ENCODE measurements around the gene ANXA5. TPM values are rescaled to one million over a fixed set of nuclear protein-coding genes. Genes with fewer than 3 reads are reported as not detected.
A peak's percentile ranks its signal among the peaks of the same experiment; 100 is the strongest.

ANXA5 gene
- total RNA-seq, 2 donors from 2014 or later: 251 to 263 TPM

DNA sequence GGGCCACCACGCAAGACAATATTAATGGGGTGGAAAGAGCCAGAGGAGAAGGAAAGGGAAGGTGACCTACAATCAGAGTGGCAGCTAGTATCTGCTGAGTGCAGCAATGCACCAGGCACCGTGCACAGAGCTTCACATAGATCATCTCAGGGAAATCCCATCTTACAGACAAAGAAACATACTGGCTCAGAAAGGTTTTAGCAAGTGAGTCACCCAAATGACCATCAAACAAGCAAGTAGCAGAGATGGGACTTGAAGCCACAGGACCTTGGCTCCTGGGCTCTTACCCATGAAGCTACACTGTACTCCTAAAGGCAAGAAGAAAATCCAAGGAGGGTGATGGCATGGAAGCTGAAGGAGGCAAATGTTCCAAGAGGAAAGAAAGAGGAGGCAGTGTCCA lies 6.8 kb downstream of the ANXA5 start:
- TF ChIP-seq, protein P1, sequence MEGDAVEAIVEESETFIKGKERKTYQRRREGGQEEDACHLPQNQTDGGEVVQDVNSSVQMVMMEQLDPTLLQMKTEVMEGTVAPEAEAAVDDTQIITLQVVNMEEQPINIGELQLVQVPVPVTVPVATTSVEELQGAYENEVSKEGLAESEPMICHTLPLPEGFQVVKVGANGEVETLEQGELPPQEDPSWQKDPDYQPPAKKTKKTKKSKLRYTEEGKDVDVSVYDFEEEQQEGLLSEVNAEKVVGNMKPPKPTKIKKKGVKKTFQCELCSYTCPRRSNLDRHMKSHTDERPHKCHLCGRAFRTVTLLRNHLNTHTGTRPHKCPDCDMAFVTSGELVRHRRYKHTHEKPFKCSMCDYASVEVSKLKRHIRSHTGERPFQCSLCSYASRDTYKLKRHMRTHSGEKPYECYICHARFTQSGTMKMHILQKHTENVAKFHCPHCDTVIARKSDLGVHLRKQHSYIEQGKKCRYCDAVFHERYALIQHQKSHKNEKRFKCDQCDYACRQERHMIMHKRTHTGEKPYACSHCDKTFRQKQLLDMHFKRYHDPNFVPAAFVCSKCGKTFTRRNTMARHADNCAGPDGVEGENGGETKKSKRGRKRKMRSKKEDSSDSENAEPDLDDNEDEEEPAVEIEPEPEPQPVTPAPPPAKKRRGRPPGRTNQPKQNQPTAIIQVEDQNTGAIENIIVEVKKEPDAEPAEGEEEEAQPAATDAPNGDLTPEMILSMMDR (IDR thresholded peaks at IDR 0.05): no peak
- TF ChIP-seq POLR2A (IDR thresholded peaks at IDR 0.05) (no peak), POLR2AphosphoS5 (IDR thresholded peaks at IDR 0.05) (no peak)
- Histone ChIP-seq H3K4me1 (replicated peaks) (no peaks in the 10 kb centered on the region), H3K36me3 (no peaks in the 10 kb centered on the region), H3K27me3 (replicated peaks; ENCODE audit: insufficient read depth) (no peaks in the 10 kb centered on the region), H3K27ac (peak overlapping the region in 1 of 2 donors; percentile 1), H3K9me3 (no peaks in the 10 kb centered on the region), H3K4me3 (no peak overlapping the region)
- 94% methylated on average over 2 of the region's 2 CpGs for WGBS
- intact Hi-C loops (cut with DNase I): no loop called here
- DNase-seq (ENCODE audit: low spot score): no peak

DNA sequence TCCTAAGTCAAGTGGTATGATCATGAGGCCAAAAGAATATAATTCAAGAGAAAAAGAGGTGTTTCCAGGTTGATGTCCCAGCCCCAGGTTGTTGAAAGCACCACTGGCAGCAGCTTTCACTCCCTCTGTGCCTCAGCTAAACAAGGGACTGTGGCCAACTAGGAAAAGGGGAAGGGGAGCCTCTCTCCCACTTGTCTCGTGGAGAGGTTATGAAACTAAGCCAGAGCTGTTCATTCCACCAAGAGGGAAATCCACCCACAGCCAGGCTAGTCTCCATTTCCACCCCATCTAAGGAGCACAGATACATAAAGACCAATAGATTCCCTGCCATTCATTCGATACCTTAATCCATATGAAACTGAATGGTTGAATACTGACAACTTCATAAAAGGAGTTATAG lies 8.1 kb downstream of the ANXA5 start:
- no peaks in the 10 kb centered on the region for H3K27me3 ChIP-seq (replicated peaks; ENCODE audit: insufficient read depth)
- no peaks in the 10 kb centered on the region for H3K4me1 ChIP-seq (replicated peaks)
- WGBS: 88% methylated on average over 2 of the region's 2 CpGs

DNA sequence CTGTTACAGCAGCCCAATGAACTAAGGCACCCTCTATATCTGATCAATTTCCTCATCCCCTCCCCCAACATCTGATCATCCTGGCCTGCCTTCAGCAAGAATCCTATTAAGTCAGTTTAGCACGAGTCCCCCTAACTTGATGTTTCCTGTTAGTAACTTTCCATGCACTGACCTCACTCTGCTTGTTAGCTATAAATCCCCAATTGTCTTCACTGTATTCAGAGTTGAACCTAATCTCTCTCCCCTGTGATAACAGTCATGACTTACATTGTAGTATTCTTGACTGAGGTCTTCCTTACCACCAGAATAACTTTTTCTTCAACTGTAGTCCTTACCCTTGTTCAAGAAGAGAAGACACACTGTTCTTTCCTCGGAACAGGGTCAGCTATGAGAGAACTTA lies 8.5 kb downstream of the ANXA5 start:
- intact Hi-C loops (cut with DNase I): no loop called here

More for the DNA sequence above, 8.1 kb downstream of the ANXA5 start:
- DNase-seq (ENCODE audit: low spot score): no peak
- Histone ChIP-seq H3K9me3 (no peaks in the 10 kb centered on the region), H3K36me3 (no peaks in the 10 kb centered on the region), H3K27ac (no peak overlapping the region), H3K4me3 (no peak overlapping the region)
- no peak for TF ChIP-seq POLR2AphosphoS5 (IDR thresholded peaks at IDR 0.05)
- intact Hi-C loops (cut with DNase I): no loop called here

DNA sequence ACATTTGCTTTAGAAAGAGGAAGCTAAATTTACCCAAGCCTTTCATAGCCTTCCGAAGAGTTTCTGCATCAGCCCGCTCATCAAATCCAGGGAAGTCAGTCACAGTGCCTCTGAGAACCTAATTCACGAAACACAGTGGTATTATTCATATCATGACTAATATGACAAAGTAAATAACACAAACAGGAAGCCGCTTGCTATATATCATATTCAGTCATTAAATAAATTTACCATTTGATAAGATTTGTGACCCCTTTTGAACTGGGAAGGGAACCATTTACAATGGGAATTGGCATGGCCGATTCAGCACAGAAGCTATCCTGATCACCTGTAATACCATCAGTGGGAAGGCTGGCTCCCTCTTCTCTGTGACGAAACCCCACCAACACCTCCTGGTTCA lies 10.5 kb downstream of the ANXA5 start:
- intact Hi-C loops (cut with DNase I): no loop called here
- WGBS: 94% methylated on average over 6 of the region's 6 CpGs
- Histone ChIP-seq H3K9me3 (no peaks in the 10 kb centered on the region), H3K4me3 (no peak overlapping the region), H3K27me3 (replicated peaks; ENCODE audit: insufficient read depth) (no peaks in the 10 kb centered on the region), H3K4me1 (replicated peaks) (no peaks in the 10 kb centered on the region), H3K27ac (no peak overlapping the region), H3K36me3 (no peaks in the 10 kb centered on the region)
- DNase-seq (ENCODE audit: low spot score): no peak
- TF ChIP-seq POLR2AphosphoS5 (IDR thresholded peaks at IDR 0.05): no peak
- TF ChIP-seq POLR2A (IDR thresholded peaks at IDR 0.05): no peak

More for the DNA sequence above, 8.5 kb downstream of the ANXA5 start:
- Histone ChIP-seq H3K27me3 (replicated peaks; ENCODE audit: insufficient read depth) (no peaks in the 10 kb centered on the region), H3K4me1 (replicated peaks) (no peaks in the 10 kb centered on the region), H3K9me3 (no peaks in the 10 kb centered on the region), H3K27ac (no peak overlapping the region), H3K4me3 (no peak overlapping the region), H3K36me3 (no peaks in the 10 kb centered on the region)
- WGBS: 74% methylated on average over 2 of the region's 2 CpGs
- no peak for DNase-seq (ENCODE audit: low spot score)
- TF ChIP-seq, protein P1 (IDR thresholded peaks at IDR 0.05): no peak
- TF ChIP-seq POLR2A (IDR thresholded peaks at IDR 0.05): no peak
- no peak for TF ChIP-seq POLR2AphosphoS5 (IDR thresholded peaks at IDR 0.05)

DNA sequence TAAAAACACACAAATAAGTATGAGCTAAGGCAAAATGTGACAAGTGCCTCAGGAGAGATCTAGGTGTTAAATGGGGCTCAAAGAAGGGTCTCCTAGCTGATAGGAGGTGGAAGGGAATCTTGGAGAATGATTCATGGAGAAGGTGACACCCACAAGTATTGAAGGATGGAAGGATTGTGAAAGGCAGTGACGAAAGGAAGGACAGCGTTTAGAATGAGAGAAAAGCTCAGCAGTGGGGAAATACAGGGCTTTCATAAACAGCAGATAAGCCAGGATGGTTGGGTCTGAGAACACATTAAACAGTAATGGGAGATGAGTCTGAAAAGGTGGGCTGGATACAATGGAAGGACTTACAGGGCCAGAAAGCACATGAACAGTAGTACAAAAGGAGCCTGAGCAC lies 11.5 kb downstream of the ANXA5 start:
- H3K27me3 ChIP-seq (replicated peaks; ENCODE audit: insufficient read depth): no peaks in the 10 kb centered on the region
- intact Hi-C loops (cut with DNase I): no loop called here
- no peak overlapping the region for H3K4me3 ChIP-seq
- no peak overlapping the region for H3K27ac ChIP-seq
- TF ChIP-seq, protein P1 (IDR thresholded peaks at IDR 0.05): no peak
- no peak for TF ChIP-seq POLR2A (IDR thresholded peaks at IDR 0.05)
- no peak for TF ChIP-seq POLR2AphosphoS5 (IDR thresholded peaks at IDR 0.05)
- no peaks in the 10 kb centered on the region for H3K4me1 ChIP-seq (replicated peaks)
- 89% methylated on average over 2 of the region's 2 CpGs for WGBS
- no peaks in the 10 kb centered on the region for H3K9me3 ChIP-seq
- DNase-seq (ENCODE audit: low spot score): no peak
- no peaks in the 10 kb centered on the region for H3K36me3 ChIP-seq

DNA sequence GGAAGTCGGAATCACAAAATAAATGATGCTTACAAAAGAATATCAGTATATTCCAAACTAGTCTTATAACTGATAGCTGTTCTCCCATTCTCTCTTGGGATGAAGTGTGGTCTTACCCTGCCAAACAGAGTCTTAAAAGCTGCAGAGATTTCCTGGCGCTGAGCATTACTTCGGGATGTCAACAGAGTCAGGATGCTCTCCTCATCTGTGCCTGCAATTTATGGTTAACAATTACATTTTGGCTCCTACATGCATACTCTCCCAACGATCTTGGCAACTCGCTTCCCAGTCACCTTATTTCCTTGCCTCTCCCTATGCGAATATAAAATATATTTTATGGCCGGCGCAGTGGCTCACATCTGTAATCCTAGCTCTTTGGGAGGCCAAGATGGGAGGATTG lies 12.2 kb downstream of the ANXA5 start:
- WGBS: 91% methylated on average over 8 of the region's 8 CpGs
- no peak overlapping the region for H3K27ac ChIP-seq
- no peaks in the 10 kb centered on the region for H3K9me3 ChIP-seq
- no peak for DNase-seq (ENCODE audit: low spot score)
- H3K4me1 ChIP-seq (replicated peaks): no peaks in the 10 kb centered on the region
- no peak overlapping the region for H3K4me3 ChIP-seq
- no peak for TF ChIP-seq POLR2AphosphoS5 (IDR thresholded peaks at IDR 0.05)
- TF ChIP-seq, protein P1 (IDR thresholded peaks at IDR 0.05): no peak
- no peak for TF ChIP-seq POLR2A (IDR thresholded peaks at IDR 0.05)
- intact Hi-C loops (cut with DNase I): no loop called here
- no peaks in the 10 kb centered on the region for H3K36me3 ChIP-seq
- no peaks in the 10 kb centered on the region for H3K27me3 ChIP-seq (replicated peaks; ENCODE audit: insufficient read depth)
